Measurements from ENCODE around the gene PPP1R8.

PPP1R8 gene

DNA sequence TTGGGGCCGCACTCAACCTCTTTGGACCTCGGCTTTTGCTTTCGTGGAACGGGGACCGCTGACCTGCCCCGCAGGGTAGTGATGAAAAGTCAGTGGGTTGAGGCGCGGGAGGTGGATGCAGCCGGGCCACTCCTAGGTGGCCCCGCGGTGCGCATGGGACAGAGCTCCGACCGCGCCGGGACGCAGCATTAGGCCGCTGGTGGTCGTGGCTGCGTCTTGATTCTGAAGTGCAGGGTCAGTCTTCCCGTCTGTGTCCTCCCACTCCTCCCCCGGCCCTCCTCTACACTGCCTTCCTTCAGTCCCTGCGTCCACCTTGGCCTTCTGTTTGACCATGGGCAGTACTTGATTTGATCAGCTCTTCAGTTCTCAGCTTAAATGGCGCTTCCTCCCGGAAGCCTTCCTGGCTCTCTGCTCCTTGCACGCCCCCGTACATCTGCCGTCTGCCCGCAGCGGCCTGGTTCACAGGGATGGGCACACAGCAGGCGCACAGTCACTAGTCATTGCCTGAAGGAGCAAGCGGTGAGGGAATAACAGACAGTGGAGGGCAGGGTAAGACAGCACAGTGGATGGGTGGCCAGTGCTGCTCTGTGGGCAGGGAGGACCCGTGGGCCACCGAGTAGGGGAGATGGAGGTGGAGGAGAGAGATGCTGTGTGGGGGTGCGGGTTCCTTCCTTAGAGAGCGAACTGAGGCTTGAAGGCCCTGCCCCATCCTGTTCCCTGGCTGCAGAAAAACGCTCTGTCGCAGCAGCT is 42.4 kb downstream of the PPP1R8 start:
- no peak for DNase-seq

DNA sequence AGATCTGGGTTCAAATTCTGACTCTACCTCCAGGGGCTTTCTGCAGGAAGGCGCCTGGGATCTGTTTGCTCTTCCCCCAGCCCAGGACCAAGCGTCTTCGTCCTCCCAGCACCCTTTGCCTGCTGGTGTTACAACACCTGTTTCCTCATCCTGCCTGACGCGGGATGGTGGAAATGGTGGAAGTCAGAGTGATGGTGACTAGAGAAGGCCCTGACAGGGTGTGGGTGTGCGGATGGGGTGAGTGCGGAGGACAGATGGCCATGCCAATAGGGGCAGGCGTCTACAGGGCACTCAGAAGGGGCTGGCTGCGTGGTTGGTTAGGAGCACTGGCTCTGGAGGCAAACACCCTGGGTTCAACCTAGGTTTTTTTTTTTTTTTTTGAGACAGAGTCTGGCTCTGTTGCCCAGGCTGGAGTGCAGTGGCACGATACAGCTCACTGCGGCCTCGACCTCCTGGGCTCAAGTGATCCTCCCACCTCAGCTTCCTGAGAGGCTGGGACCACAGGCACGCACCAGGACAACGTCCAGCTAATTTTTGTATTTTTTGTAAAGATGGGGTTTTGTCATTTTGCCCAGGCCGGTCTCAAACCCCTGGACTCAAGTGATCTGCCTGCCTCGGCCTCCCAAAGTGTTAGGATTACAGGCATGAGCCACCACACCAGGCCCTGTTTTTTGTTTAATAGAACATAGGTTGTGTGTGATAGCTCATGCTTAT is 43.2 kb downstream of the PPP1R8 start:
- no peak for DNase-seq

DNA sequence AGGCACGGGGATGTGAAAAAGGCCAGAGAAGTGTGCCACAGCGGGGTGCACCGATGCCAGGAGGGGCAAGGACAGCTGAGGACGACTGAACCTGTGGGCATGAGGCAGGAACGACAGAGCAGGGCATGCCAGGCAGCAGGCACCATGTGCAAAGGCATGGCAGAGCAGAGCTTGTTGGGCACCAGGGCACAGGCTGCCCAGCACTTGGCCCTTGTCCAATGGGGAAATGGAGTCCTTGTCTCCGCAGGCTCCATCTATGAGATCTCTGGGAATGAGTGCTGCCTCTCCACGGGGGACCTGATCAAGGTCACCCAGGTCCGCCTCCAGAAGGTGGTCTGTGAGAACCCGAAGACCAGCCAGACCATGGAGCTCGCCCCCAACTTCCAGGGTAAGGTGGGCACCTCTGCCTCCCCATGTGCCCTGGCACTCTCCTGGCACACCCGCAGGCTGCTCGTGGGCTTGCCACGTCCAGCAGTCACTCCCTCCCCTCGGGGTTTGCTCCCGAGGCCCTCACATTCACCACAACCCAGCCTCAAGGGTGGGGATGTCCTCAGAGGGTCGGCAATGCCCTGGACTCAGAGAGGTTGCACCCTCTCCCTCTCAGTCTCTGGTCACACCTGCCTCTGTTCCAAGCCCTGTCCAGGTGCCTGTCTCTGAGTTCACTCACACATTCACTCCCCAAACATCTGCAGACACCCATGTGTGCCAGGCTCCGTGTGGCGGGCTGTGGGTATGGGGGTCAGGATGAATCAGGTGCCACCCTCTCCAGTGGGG is 45.9 kb downstream of the PPP1R8 start:
- no peak for DNase-seq

DNA sequence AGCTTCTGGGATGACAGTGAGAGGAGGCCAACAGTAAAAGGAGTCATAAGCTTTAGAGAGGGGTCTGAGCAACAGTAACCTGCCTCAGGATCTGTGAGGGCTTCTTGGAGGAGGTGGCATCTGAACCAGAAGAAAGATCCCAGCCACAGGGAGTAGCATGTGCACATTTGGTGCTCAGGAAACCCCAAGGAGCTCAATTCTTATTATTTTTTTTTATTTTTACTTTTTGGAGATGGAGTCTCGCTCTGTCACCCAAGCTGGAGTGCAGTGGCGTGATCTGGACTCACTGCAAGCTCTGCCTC is 46.5 kb downstream of the PPP1R8 start:
- DNase-seq: no peak

DNA sequence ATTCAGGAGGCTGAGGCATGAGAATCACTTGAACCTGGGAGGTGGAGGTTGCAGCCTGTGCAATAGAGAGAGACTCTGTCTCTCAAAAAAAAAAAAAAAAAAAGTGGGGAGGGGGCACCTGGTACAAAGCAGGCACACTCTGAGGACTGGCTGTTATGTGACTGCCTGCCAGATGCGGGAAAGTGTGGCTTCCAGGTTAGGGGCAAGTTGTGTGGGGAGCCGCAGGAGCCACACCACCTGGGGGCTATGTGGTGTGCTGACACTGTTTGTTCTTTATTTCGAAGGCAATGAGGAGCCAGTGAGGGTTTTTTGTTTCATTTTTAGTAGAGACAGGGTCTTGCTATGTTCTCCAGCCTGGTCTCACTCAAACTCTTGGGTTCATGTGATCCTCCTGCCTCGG is 47.5 kb downstream of the PPP1R8 start:
- DNase-seq: no peak

DNA sequence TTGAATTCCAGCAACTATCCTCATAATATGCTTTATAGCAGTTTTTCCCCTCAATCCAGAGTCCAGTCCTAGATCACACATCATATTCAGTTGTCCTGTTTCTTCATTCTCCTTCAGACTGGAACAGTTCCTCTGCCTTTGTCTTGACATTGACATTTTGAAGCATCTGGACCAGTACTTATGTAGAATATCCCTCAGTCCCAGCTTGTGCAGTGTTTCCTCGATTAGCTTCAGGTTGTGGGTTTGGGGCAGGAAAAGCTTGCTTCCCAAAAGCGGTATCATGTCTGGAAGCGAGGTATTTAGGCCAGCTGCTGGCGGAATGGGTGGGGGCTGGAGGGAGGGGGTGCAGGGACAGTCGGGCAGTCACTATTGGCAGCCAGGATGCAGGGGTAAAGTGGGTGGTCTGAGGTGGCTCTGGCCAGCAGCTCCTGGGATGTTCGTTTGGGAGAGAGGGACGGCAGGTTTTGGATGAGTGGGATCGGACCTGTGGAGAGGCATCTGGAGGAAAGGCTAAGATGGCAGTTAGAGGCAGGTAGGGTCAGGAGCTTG is 48.3 kb downstream of the PPP1R8 start:
- DNase-seq: no peak

DNA sequence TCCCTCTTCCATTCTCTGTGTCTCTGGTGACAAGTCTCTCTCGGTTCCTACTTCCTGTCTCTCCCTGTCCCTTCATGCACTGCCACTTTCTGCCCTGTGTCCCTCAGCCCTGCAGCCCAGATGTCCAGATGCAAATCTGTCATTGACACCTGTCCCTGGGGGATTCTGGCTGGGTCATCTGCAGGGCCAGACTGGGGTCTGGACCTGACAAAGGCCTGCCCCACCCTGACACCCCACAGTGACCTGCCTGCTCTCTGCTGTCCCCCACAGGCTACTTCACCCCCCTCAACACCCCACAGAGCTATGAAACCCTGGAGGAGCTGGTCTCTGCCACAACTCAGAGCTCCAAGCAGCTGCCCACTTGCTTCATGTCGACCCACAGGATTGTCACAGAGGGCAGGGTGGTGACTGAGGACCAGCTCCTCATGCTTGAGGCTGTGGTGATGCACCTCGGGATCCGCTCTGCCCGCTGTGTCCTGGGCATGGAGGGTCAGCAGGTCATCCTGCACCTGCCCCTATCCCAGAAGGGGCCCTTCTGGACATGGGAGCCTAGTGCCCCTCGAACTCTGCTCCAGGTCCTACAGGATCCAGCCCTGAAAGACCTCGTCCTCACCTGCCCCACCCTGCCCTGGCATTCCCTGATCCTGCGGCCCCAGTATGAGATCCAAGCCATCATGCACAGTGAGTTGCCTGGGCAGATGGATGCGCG is 48.9 kb downstream of the PPP1R8 start:
- DNase-seq: no peak

DNA sequence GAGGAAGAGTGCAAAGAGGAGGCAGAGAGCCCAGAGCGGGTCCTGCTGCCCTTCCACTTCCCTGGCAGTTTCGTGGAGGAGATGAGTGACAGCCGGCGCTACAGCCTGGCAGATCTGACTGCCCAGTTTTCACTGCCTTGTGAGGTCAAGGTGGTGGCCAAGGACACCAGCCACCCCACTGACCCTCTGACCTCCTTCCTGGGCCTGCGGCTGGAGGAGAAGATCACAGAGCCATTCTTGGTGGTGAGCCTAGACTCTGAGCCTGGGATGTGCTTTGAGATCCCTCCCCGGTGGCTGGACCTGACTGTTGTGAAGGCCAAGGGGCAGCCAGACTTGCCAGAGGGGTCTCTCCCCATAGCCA is 51.9 kb downstream of the PPP1R8 start:
- no peak for DNase-seq

DNA sequence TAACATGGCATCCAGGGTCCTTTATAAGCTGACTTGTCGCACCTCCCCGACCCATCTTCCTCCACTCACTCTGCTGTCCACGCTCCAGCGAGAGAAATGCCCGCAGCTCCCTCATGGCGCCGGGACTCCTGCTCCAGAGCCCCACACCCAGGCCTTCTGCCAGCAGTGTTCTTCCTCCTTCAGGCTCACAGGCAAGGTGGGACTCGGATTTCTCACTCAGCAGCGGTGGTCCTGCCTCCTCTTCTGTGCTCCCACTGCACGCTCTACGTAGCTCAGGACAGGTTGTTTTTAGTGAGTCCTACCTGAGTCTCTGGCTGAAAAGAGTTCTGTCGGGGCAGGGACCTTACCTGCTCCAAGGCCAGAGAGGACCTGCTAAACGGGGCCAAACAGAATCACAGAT is 53.0 kb downstream of the PPP1R8 start:
- DNase-seq: no peak

DNA sequence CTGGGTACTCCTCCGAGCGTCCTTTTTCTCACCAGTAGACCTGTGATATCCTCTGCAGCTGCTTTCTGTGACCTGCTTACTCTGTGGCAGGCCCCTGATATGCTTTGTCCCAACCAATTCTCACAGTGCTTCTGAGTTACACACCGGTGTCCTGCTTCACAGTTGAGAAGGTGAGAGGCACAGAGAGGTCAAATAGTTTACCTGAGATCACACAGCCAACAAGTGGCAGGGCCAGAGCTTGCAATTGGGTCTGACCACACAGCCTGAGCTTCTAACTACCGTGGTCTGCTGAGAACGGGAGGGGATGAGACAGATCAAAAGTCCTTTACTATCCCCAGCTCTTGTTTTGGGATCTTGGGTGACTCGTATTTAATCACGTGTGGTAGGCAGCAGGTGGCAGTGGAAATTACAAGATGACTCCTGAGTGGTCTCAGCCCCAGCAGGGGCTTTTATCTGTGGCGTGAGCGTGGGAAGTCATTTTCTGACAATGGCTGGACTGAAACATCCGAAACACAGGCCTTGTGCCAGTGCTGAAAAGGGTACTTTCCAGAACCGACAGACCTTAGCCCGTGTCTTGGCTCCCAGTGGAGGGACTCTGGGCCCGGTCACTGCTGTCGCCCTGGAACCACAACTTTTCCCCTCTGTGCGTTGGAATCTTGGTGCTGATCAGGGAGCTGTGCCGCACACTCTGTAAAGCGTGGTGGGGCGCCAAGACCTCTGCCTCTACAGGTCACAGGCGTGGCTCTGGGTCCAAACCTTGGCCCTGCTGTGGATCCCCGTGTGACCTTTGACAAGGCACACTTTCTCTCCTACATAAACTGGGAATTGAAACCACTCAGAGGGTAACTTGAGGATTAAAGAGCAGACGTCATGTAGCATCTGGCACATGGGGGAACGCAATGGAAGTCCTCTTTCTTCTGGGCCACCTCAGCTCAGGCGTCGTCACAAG is 53.7 kb downstream of the PPP1R8 start:
- DNase-seq: no peak

DNA sequence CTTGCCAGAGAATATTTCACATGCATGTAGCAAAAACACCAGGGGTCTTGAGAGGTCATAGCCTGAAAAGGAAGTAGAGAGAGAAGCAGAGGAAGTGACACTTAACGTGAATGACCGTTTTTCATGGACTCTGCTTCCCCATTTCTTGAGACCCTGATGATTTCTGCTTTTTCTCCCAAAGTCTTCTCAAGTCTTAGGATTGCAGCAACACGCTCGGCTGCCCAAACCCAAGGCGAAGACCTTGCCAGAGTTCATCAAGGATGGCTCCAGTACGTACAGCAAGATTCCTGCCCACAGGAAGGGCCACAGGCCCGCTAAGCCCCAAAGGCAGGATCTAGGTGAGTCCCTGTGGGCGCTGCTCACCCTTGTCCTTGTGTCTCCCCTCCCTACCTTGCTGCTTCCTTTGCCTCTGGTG is 54.5 kb downstream of the PPP1R8 start:
- DNase-seq: no peak

DNA sequence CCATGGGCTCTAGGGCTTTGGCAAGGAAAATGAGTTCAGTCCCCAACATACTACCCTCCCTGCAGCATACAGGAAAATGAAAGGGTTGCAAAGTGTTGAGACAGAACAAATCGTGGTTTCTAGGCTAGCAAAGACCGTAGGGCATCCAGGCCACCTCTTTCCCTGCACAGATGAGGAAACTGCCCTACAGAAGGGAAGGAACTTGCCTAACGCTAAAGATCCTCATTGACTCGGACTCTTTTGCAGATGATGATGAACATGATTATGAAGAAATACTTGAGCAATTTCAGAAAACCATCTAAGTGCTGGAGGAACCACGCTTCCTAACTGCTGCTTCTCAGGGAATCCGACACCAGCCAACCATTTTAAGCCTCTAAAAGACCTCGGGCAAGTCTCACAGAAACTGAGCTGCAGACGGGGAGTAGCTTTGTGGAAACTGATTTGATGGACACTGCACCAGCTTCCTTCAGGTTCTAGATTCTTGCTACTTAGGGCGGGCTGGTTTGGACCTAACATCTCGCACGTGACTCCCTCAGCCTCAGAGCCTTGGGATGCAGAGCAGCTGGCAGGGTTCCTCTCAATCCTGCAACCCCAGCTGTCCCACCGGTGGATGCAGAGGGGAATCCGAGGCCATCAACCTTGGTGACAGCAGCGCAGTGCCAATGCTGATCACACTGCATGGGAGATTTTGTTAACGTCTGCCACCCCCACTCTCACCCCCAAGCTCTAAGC is 55.2 kb downstream of the PPP1R8 start:
- no peak for DNase-seq

DNA sequence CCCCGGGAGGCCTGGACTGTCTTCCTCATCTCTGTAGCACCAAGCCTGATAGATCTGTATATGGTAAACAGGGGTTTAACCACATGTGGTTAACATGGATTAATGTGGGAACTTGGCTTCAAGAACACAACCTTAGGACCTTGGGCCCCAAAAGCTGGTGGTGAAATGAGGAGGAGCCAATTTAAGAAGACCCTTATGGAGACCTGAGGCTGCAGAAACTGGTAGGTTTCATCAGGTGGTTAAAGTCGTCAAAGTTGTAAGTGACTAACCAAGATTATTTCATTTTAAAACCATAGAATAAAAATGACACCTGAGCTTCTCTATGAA is 55.7 kb downstream of the PPP1R8 start:
- no peak for DNase-seq

DNA sequence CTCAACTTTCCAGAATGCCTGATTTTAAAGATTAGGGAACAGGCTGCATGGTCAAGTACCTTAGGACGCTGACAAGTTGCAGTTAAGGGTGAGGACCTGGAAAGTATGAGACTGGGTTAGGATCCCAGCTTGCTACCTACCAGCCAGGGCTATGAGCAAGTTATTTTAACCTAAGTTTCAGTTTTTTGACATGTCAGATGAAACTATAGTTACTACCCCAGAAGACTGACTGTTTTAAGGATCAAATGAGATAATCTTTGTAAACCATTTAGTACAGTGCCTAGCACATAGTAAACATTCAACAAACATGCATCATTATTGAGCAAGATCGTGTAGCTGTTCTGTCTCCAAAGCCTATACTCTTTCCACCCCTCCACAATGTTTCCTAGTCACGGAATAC is 56.2 kb downstream of the PPP1R8 start:
- DNase-seq: no peak

DNA sequence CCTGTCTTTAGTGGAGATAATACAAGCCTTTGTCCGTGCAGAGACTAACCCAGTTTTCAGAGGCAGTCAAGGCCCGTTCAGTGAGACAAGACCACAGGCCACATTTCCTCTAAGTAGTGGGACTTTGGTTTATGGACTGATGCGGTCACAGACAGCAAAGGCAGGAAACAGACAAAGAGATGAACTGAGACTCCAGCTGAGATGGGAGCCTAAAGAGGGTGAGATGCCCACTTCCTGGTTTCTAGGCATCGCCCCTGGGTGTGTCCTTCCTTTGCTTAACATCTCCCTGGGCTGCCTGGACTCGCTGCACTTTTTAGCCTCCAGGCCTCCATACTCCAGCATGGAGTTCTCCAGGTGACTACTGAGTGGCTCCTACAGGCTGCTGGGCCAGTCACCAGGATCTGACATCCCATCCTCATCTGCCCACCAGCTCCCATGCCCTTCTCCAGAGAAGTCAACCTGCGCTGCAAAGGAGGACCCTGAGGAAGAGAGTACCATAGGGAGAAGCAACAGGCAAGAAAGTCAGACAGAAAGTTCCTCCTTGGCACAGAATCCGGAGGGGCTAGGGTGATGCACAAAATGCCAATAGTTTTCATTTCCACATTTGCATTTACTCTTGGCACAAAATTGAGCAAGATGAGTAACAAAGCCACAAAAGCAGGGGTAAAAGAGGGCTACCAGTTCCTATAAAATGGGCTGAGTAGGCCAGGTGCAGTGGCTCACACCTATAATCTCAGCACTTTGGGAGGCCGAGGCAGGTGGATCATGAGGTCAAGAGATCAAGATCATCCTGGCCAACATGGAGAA is 56.8 kb downstream of the PPP1R8 start:
- DNase-seq: no peak

DNA sequence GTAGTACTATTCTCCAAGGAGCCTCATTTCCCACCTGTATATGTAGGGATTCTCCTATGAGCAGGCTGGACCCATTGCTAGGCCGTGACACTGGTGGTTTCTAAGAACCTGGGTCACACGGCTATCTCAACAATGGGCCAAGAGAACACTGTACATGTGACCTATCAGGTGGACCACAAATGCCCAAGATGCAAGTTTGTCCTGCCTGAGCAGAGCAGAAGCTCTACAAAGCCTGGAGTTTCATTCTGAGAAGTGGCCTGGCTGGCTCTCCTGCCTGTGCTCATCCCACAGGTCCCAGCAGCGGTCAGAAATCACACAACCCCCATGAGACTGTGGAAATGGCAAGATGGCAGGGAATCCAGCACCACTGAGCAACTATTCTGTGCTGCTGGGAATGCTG is 58.9 kb downstream of the PPP1R8 start:
- no peak for DNase-seq

DNA sequence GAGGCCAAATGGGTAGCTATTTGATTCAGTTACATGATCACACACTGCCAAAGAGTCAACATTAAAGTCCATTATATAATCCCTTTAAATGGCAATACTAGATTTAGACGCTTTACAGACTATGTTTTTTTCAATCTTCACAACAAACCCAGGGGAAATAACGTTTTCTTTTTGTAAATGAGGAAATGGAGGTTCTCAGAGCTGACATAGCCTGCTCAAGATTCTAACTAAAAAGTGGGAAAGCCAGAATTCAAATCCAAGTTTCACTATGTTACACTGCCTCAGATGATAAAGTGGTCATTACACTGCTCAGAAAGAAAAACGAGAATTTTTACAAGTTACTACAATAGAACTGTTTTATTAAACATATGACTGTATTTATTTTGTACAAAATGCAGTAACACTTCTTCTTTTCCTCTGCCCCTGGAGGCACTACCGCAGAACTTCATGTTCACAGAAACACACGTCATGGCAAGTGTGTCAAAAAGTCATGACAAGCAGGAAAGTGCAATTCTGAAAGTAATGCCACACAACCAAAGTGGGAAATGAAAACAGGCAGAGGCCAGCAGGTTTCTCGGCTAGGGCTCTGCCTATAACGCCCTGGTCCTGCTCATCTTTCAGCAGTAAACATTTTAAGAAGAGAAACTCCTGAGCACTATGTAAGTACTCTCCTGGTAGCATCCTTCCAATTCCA is 60.8 kb downstream of the PPP1R8 start:
- DNase-seq: no peak

DNA sequence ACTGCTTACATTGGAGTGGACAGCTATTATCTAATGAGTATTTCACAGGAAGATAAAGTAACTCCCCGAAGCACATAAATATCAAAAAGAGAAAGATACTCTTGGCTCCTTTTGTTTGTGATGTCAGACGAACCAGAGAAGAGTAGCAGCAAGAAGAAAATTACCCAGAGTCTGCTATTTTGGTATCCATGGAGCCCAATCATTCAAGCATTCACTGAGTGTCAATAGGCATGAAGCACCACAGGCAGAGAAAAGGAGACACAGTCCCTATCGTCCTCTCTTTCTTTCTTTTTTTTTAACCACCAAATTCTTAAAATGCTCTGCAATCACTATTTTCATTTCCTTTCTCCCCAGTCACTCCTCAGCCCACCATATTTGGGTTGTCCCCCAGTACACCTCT is 63.9 kb downstream of the PPP1R8 start:
- no peak for DNase-seq
